Raji (cell line): ENCODE measurements around the gene PCGF5.

Experiments used
- POLR2A ChIP-seq: IDR thresholded peaks from 2 replicates; pipeline ENCODE4 v1.6.1; 2011; ENCODE audit warnings: low read depth, low read length, control low read depth; ENCODE audit not compliant: insufficient read depth

PCGF5 gene

DNA sequence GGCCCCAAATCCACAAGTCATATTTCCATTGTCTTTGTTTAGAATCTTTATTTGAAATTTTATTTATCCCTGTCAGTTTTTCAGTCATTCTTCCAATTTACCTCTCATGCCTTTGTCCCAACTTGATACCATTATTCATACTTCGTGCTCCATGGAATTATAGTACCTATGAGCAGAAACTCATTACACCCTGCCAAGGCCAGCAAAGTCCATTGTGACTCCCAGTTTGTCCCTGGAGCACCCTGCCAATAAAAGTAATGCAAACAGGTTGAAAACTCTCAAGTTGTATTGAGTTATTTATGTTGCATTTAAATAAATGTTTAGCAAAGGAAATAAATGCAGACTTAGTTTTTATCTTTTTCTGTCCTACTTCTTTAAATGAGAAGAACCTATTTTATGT, 19.3 kb downstream of the PCGF5 start:
- TF ChIP-seq POLR2A = no peak

DNA sequence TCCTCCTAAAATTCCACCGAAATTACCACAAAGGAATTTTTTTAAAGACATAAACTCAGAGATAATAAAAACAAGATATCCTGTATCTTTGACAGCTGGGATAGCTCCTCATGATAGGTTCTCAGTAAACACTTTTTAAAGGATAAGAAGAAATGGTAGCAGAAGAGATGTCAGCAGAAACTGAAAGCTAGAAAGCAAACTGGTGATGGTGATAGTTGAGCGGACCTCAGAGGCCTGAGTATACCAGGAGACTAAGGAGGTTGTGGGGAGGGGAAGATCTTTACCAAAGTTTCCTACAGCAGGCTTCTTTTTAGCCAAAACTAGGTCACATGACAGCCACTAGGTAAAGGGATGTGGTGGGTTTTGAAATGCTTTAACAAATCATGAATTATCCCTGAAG, 22.5 kb downstream of the PCGF5 start:
- TF ChIP-seq POLR2A = no peak

GRCh38 chr10:91247360-91248111, 27.1 kb downstream of the PCGF5 start:
- TF ChIP-seq POLR2A = no peak

DNA sequence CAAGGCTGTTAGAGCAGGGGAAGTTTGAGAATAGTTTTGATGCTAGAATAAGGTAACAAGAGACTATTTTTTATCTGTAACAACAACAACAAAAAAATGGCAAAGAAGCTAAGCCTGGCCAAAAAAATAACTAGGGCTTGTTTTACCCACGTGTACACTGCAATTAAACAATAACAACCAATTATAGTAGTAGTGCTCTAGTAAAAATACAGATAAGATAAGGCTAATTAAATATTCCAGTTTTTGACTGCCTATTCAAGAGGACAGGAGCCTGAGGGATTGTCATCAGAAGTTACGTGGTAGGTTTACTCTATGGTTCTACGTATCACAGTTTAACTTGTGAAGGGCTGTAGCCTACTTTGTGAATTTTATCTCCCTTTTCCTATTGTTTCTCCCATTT, 29.2 kb downstream of the PCGF5 start:
- TF ChIP-seq POLR2A = no peak

DNA sequence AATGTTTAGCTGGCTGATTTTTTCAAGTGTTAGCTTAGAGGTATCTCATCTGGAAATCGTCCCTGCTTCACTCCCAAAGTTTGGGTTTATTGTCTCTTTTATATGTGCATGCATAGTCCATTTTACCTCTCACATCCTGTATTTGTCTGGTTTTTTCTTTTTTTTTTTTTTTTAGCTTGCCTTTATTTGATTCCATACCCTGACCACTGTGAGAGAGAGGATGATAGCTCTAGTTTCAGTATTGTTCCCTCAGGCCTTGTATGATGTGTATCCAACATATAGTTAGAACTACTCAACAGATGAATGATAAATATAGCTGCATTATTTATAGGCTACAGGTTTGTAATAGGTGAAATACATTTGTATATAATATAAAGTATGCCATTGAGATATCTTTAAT, 29.9 kb downstream of the PCGF5 start:
- TF ChIP-seq POLR2A = no peak

DNA sequence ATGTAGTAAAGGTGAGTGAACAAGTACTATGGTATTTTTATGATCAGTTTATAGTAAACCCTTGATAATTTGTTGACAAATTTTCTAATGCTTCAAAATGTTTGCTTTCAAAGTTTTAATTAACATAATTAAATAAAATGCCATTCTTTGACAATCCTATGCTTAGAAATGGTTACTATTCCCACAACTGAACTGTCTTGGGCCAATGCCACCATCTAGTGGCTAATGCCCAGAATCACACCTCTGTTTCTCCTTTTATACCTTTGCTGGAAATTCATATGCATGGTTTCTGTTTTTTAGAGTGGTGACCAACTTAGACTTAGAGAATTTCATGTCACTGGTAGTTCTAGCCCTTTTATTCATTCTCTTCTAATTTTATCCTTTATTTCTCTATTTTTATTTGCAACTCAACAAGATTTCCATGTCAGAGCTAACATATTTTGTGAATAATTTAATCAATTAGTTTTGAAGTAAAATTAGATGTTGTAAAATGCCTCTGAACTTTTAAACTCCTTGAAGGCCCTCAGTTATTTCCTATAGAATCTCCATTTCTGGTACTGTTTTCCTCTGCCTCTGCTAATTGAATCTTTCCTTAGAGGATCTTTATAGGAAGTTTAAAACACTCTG, 31.1 kb downstream of the PCGF5 start:
- no peak for TF ChIP-seq POLR2A

- TF ChIP-seq POLR2A = no peak
These were observed 32.8 kb downstream of the PCGF5 start for GRCh38 chr10:91253300-91253699.

DNA sequence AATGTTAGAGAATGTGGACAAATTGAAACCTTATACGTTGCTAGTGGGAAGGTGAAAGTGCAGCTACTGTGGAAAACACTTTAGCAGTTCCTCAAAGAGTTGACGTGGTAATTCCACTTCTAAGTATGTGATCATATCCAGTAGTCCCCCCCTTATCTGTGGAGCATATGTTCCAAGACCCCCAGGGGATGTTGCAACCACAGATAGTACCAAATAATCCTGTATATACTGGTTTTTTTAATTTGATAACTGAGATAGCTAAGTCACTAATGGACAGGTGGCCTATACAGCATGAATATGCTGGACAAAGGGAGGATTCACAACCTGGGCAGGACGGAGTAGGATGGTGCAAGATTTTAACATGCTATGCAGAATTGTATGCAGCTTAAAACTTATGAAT, 36.8 kb downstream of the PCGF5 start:
- no peak for TF ChIP-seq POLR2A

- TF ChIP-seq POLR2A = no peak
These were observed 51.4 kb downstream of the PCGF5 start for GRCh38 chr10:91271886-91272285.

GRCh38 chr10:91284486-91285090, 64.1 kb downstream of the PCGF5 start:
- no peak for TF ChIP-seq POLR2A

- no peak for TF ChIP-seq POLR2A
These were observed 66.1 kb downstream of the PCGF5 start for GRCh38 chr10:91286572-91286971.

- no peak for TF ChIP-seq POLR2A
These were observed 66.8 kb downstream of the PCGF5 start for GRCh38 chr10:91287276-91287675.

GRCh38 chr10:91287912-91288311, 67.4 kb downstream of the PCGF5 start:
- TF ChIP-seq POLR2A = no peak

DNA sequence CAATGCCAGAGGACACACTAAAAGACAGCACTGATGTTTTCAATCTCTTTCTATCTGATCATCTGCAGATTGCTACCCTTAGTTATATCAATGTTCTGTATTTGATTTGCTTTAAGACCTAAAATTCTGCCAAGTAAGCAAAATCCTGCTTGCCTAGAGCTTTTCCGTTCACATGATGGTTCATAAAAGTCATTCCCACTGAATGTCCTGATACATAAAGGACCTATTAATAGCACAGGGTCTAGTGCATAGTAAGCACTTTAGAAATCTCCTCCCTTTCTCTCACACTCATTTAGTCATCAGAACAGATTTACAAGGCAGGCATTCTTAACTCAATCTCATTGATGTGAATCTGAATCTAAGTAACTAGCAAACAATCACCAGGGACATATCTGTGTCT, 68.8 kb downstream of the PCGF5 start:
- no peak for TF ChIP-seq POLR2A

GRCh38 chr10:91290607-91291006, 70.1 kb downstream of the PCGF5 start:
- no peak for TF ChIP-seq POLR2A
